GM10248 (cell line): ENCODE measurements around the gene AQP2.

Experiments
- CTCF ChIA-PET: fragments of 300-600 bp; sonication (Branson Sonifier 250); formaldehyde crosslinking; extraction: SDS; loops from one replicate; lab custom pipeline; 2021; ENCODE audit warnings: antibody characterized with exemption; lab: Yijun Ruan, JAX
- POLR2A ChIA-PET: fragments of 350-650 bp; sonication (Branson Sonifier 250); formaldehyde crosslinking; extraction: SDS; loops from one replicate; lab custom pipeline; 2020; ENCODE audit warnings: antibody characterized with exemption; lab: Yijun Ruan, JAX
- DNase-seq: peaks from one replicate; pipeline ENCODE4 v3.0.0; 2012; ENCODE audit errors: extremely low spot score
- CTCF ChIP-seq: IDR thresholded peaks from 2 replicates; pipeline ENCODE4 v1.5.1; 2012; ENCODE audit warnings: mild to moderate bottlenecking, low read depth; ENCODE audit errors: extremely low read depth, missing control alignments, control extremely low read depth

Gene AQP2

GRCh38 chr12:49910331-49911212 is 40.0 kb upstream of the AQP2 start:
- no peak for TF ChIP-seq CTCF
- CTCF ChIA-PET: interaction anchor here (1.1 to 1.8 kb wide), 2 partner anchors 35 to 56 kb away, joined by 3 to 7 read pairs; no protein-coding TSS in a partner anchor
- no peak for DNase-seq
- POLR2A ChIA-PET: no interaction called here

- no peak for TF ChIP-seq CTCF
- DNase-seq: no peak
- ChIA-PET CTCF (no interaction called here), POLR2A (no interaction called here)
Observed at GRCh38 chr12:49911213-49911605, 39.3 kb upstream of the AQP2 start.

- TF ChIP-seq CTCF: no peak
- DNase-seq: no peak
- POLR2A ChIA-PET: no interaction called here
- CTCF ChIA-PET: interaction anchor here (1.3 kb wide), 1 partner anchor 33 kb away, joined by 6 read pairs; no protein-coding TSS in a partner anchor
Observed at GRCh38 chr12:49912345-49913255, 37.9 kb upstream of the AQP2 start.

GRCh38 chr12:49916129-49916919 is 34.2 kb upstream of the AQP2 start:
- POLR2A ChIA-PET: no interaction called here
- CTCF ChIA-PET: interaction anchor here (0.7 to 1.6 kb wide), 3 partner anchors 12 to 30 kb away, joined by 3 to 7 read pairs (median 3); no protein-coding TSS in a partner anchor
- no peak for DNase-seq
- TF ChIP-seq CTCF: no peak

- no peak for DNase-seq
- POLR2A ChIA-PET: no interaction called here
Observed at GRCh38 chr12:49917166-49917787, 33.3 kb upstream of the AQP2 start.

More at GRCh38 chr12:49917166-49917787, 33.3 kb upstream of the AQP2 start:
- CTCF ChIA-PET: interaction anchor here (0.9 to 1.6 kb wide), 2 partner anchors 29 to 51 kb away, joined by 4 to 7 read pairs; no protein-coding TSS in a partner anchor
- TF ChIP-seq CTCF: no peak
